CD1c-positive myeloid dendritic cell (primary cell): ENCODE data around the gene SLC30A4.

Experiments used
- DNase-seq: peaks from one replicate; pipeline ENCODE4 v3.0.0-alpha.2; 2016; ENCODE audit errors: extremely low spot score

Gene SLC30A4

DNA sequence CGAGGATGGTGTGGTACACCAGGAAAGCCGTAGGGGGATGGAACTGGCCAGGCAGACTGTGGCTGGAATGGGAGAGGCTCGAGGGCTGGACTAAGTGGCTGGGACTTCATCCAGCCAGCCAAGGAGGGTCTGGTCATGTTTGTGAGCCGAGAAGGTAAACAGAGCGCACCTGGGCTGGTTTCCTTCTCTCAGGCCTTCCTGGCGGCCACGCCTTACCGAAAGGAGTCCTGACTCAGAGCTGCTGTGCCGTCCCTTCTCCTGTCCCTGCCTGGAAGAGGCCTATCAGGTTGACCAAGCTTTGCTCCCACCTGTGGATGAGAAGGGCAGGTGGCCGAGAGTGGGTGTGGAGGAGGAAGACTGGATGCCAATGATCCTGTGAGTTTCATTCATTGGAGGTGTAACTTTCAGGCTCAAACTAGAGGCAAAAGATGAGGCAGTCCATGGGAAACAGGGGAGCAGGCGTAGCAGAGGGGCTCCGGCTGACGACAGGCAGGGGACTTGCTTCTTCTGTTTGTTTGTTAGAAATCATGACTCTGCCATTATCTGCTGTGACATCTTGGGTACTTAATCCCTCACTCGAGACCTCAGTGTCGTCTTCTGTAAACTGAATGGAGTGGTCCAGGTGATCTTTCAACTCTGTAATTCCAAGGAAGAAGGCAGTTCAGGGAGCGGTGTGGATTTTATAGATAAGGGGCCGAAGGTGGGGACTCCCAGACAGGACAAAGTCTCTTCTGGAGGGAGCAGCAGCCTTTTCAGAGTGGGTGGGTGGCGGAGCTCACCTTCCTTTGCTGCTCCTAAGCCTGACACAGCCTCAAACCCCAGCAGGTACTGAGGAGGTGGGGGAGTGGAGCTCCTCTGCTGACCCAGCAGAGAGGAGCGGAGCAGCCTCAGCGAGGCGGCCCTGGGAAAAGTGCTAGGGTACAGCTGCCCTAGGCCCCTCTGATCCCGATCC is 72.4 kb downstream of the SLC30A4 start:
- DNase-seq: no peak

DNA sequence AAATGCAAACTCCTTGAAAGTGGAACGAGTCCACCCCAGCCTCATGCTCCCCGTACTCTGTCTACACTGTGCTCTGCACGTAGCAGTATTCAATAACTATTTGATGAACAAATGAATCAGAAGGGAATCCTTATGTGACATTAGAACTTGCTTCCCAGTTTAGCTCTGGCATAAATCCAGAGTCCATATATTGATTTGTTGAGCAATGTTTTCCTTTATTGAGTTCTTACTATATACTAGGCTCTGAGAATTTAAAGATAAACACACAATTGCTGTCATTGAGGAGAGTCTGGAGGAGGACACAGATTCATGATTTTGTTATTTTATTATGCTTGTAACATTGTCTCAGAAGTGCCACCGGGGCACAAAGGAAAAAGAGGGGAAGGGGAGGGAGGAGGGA is 73.2 kb downstream of the SLC30A4 start:
- DNase-seq: no peak

DNA sequence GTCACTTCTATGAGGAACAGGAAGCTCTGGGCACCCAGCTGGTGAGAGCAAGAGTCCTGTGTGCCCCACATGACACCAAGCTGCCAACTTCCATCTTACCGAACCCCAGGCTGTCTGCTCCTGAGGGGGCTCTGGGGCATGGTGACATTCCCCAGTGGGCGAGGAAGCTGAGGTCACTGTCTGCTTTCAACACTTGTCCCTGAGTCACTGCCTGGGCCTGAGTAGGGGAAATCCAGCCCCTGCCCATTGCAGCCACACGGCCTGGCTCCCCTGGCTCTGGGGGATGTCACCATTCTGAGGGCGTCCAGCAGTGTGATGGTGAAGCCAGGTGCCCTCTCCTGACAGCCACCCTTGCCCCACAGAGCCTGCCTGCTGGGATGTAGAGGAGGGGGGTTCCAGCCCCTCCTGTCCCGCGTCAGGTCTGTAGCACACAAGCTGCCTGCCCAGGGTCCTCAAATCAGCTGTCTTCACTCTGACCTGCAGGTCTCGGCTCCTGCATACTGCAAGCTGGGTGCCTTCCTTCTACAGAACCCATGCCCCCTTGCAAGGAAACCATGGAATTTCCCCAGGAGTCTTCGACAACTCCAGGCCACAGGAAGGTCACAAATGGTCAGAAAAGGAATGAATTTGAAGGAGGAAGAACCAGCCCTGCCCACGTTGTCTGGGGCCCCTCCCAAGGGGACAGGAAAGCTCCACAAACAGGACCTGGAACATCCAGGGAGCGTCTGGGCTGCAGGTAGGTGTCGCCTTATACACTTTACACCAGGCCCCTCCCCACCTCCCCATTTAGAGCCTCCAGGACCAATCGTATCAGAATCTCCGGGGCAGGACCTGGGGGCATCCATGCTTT is 74.3 kb downstream of the SLC30A4 start:
- DNase-seq: peak; percentile 93

- DNase-seq: no peak
These were observed 78.9 kb downstream of the SLC30A4 start for GRCh38 chr15:45443645-45444044.

DNA sequence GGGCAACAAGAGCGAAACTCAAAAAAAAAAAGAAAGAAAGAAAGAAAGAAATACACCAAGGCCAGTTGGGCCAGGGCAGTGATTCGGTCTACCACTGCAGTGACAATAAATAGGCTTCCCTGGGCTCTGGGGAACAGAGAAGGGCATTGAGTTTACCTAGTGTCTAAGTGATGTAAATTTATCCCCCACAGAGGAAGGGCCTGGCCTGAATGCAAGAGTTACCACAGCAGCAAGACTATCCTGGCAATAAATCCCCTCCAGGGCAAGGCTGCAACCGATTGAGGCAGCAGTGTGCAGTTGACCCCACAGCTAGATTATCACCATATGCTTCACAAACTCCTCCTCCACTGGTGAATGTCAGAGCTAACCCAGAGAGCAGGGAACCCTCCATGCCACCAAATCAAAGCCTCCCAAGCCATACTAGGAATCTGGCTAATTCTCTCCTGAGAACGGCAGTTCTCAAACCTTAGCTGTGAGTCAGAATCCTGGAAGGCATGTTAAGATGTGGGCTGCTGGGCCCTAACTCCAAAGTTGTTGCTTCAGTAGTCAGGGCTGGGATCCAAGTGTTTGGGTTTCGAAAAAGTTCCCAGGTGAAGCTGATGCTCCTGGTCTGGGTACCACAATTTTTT is 79.9 kb downstream of the SLC30A4 start:
- DNase-seq: no peak

- DNase-seq: no peak
These were observed 80.9 kb downstream of the SLC30A4 start for GRCh38 chr15:45441686-45442085.

- no peak for DNase-seq
These were observed 81.5 kb downstream of the SLC30A4 start for GRCh38 chr15:45441036-45441435.

DNA sequence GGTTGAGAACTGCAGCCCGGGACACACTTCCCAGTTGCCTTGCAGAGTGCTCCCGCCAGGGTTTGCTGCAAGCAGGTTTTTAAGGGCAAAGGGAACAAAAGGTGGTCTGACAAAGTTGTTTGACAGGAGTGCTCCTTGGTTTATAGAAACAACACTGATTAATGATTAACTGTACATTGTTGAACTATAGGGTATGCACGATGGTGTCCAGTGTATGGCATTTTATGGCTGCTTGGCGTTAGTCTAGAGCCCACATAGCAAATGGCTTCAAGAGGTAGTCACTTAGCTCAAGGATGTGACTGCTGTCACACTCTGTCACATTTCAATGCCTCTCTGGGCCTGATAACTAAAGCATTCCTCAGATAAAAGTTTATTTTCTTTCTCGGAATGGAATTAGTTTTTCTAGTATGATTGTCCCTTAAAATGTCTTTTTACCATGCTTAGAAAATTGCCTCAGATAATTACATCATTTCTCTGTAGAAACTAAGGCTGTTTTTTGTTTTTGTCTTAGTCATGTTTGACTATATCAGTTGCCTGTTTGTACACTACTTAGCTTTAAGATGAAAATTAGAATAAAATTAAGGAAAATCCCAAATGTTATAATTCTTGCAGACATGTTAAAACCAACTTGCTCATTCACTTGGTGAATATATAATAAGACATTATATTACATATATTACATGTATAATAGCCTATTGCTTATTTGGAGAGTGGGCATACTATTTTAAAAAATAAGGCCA is 82.9 kb downstream of the SLC30A4 start:
- no peak for DNase-seq

- no peak for DNase-seq
These were observed 87.2 kb downstream of the SLC30A4 start for GRCh38 chr15:45435124-45435903.

- DNase-seq: no peak
These were observed 88.4 kb downstream of the SLC30A4 start for GRCh38 chr15:45434078-45434567.

GRCh38 chr15:45431511-45431910 is 91.0 kb downstream of the SLC30A4 start:
- no peak for DNase-seq

GRCh38 chr15:45429941-45430792 is 92.4 kb downstream of the SLC30A4 start:
- DNase-seq: peak; percentile 89
